ENCODE data around the gene OSBPL2. TPM values are rescaled to one million over a fixed set of nuclear protein-coding genes. Genes with fewer than 3 reads are reported as not detected.

OSBPL2 gene
- total RNA-seq, 1 experiment from 2014 or later: 49.5 TPM

- no peaks in the 10 kb centered on the region for H3K36me3 Mint-ChIP-seq
- POLR2A ChIA-PET: no interaction called here
- CTCF ChIA-PET: interaction anchor here (1.2 kb wide), 1 partner anchor 60 kb away, joined by 3 read pairs; no protein-coding TSS in a partner anchor
- no peaks in the 10 kb centered on the region for H3K9me3 Mint-ChIP-seq
- no peak overlapping the region for H3K4me3 Mint-ChIP-seq
- H3K27me3 Mint-ChIP-seq (ENCODE audit: low read depth): no peaks in the 10 kb centered on the region
- H3K27ac Mint-ChIP-seq: no peak overlapping the region
- no peak for TF ChIP-seq ZNF671 (CRISPR knock-in tag; IDR thresholded peaks at IDR 0.05)
- TF ChIP-seq HMGA2 (CRISPR knock-in tag; IDR thresholded peaks at IDR 0.05): no peak
- no peak for TF ChIP-seq FOXK1 (CRISPR knock-in tag; IDR thresholded peaks at IDR 0.05)
- TF ChIP-seq, protein P1, sequence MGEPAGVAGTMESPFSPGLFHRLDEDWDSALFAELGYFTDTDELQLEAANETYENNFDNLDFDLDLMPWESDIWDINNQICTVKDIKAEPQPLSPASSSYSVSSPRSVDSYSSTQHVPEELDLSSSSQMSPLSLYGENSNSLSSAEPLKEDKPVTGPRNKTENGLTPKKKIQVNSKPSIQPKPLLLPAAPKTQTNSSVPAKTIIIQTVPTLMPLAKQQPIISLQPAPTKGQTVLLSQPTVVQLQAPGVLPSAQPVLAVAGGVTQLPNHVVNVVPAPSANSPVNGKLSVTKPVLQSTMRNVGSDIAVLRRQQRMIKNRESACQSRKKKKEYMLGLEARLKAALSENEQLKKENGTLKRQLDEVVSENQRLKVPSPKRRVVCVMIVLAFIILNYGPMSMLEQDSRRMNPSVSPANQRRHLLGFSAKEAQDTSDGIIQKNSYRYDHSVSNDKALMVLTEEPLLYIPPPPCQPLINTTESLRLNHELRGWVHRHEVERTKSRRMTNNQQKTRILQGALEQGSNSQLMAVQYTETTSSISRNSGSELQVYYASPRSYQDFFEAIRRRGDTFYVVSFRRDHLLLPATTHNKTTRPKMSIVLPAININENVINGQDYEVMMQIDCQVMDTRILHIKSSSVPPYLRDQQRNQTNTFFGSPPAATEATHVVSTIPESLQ (CRISPR knock-in tag; IDR thresholded peaks at IDR 0.05): no peak
- TF ChIP-seq, protein P2, sequence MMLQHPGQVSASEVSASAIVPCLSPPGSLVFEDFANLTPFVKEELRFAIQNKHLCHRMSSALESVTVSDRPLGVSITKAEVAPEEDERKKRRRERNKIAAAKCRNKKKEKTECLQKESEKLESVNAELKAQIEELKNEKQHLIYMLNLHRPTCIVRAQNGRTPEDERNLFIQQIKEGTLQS (CRISPR knock-in tag; conservative IDR thresholded peaks at IDR 0.05): no peak
- TF ChIP-seq ZNF232 (CRISPR knock-in tag; IDR thresholded peaks at IDR 0.05): no peak
- TF ChIP-seq ZNF423 (CRISPR knock-in tag; IDR thresholded peaks at IDR 0.05): no peak
- no peak for TF ChIP-seq EMX1 (CRISPR knock-in tag; IDR thresholded peaks at IDR 0.05)
- TF ChIP-seq MXD4 (CRISPR knock-in tag; IDR thresholded peaks at IDR 0.05; ENCODE audit: borderline replicate concordance): no peak
- no peak for TF ChIP-seq AFF4 (CRISPR knock-in tag; IDR thresholded peaks at IDR 0.05; ENCODE audit: borderline replicate concordance)
- no peak for TF ChIP-seq TEAD4 (CRISPR knock-in tag; IDR thresholded peaks at IDR 0.05)
- TF ChIP-seq, protein P3, sequence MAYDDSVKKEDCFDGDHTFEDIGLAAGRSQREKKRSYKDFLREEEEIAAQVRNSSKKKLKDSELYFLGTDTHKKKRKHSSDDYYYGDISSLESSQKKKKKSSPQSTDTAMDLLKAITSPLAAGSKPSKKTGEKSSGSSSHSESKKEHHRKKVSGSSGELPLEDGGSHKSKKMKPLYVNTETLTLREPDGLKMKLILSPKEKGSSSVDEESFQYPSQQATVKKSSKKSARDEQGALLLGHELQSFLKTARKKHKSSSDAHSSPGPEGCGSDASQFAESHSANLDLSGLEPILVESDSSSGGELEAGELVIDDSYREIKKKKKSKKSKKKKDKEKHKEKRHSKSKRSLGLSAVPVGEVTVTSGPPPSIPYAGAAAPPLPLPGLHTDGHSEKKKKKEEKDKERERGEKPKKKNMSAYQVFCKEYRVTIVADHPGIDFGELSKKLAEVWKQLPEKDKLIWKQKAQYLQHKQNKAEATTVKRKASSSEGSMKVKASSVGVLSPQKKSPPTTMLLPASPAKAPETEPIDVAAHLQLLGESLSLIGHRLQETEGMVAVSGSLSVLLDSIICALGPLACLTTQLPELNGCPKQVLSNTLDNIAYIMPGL (CRISPR knock-in tag; IDR thresholded peaks at IDR 0.05): no peak
- TF ChIP-seq ZNF263 (CRISPR knock-in tag; IDR thresholded peaks at IDR 0.05; ENCODE audit: low read depth): no peak
- no peak for TF ChIP-seq KAT7 (CRISPR knock-in tag; IDR thresholded peaks at IDR 0.05; ENCODE audit: borderline replicate concordance)
- TF ChIP-seq TEAD1 (CRISPR knock-in tag; IDR thresholded peaks at IDR 0.05): no peak
- peaks cover 3% of the 10 kb centered on the region; the same call in 1 of the 2 replicates for H3K4me1 Mint-ChIP-seq
- no peak for DNase-seq (ENCODE audit: low spot score)
- ATAC-seq: no peak
These were observed 26.5 kb upstream of the OSBPL2 start for GRCh38 chr20:62211769-62212288.

DNA sequence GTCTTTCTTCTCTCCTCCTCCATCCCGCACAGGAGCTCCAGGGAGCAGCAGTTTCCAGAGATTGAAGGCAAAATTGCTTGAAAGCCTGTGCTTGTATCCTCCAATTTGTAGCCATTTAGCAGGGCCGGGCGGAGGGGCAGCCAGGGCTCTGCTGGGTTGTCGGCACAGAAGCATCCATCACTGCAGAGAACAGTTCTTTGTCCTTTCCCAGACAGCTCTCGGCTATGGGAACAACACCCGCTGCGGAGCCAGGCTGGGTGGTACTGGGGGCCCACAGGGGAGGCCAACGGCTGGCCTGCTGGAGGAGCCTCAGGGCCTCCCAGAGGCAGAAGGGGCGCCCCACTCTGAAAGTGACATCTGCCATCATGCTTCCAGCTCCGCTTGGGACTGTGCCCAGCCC is 26.0 kb upstream of the OSBPL2 start:
- no peaks in the 10 kb centered on the region for H3K27me3 Mint-ChIP-seq (ENCODE audit: low read depth)
- DNase-seq (ENCODE audit: low spot score): no peak
- no peaks in the 10 kb centered on the region for H3K36me3 Mint-ChIP-seq
- no peak overlapping the region for H3K27ac Mint-ChIP-seq
- peaks cover 3% of the 10 kb centered on the region; the same call in 1 of the 2 replicates for H3K4me1 Mint-ChIP-seq
- ChIA-PET POLR2A (no interaction called here), CTCF (interaction anchor here (1.2 kb wide), 1 partner anchor 60 kb away, joined by 3 read pairs; no protein-coding TSS in a partner anchor)
- H3K9me3 Mint-ChIP-seq: no peaks in the 10 kb centered on the region
- no peak overlapping the region for H3K4me3 Mint-ChIP-seq
- no peak for ATAC-seq
- TF ChIP-seq JAZF1 (CRISPR knock-in tag; IDR thresholded peaks at IDR 0.05): no peak
- TF ChIP-seq, protein P4, sequence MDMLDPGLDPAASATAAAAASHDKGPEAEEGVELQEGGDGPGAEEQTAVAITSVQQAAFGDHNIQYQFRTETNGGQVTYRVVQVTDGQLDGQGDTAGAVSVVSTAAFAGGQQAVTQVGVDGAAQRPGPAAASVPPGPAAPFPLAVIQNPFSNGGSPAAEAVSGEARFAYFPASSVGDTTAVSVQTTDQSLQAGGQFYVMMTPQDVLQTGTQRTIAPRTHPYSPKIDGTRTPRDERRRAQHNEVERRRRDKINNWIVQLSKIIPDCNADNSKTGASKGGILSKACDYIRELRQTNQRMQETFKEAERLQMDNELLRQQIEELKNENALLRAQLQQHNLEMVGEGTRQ (CRISPR knock-in tag; IDR thresholded peaks at IDR 0.05): no peak
- no peak for TF ChIP-seq ZNF671 (CRISPR knock-in tag; IDR thresholded peaks at IDR 0.05)
- TF ChIP-seq FOXK1 (CRISPR knock-in tag; IDR thresholded peaks at IDR 0.05): no peak
- no peak for TF ChIP-seq IRF2 (CRISPR knock-in tag; IDR thresholded peaks at IDR 0.05; ENCODE audit: borderline replicate concordance, low read depth)
- TF ChIP-seq TEAD4 (CRISPR knock-in tag; IDR thresholded peaks at IDR 0.05): no peak
- TF ChIP-seq, protein P5, sequence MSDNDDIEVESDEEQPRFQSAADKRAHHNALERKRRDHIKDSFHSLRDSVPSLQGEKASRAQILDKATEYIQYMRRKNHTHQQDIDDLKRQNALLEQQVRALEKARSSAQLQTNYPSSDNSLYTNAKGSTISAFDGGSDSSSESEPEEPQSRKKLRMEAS (CRISPR knock-in tag; IDR thresholded peaks at IDR 0.05): no peak
- no peak for TF ChIP-seq STAT6 (CRISPR knock-in tag; conservative IDR thresholded peaks at IDR 0.05; ENCODE audit: low read depth)
- TF ChIP-seq ELF4 (CRISPR knock-in tag; IDR thresholded peaks at IDR 0.05; ENCODE audit: low read depth): no peak
- no peak for TF ChIP-seq ETV6 (CRISPR knock-in tag; IDR thresholded peaks at IDR 0.05)
- TF ChIP-seq, protein P6, sequence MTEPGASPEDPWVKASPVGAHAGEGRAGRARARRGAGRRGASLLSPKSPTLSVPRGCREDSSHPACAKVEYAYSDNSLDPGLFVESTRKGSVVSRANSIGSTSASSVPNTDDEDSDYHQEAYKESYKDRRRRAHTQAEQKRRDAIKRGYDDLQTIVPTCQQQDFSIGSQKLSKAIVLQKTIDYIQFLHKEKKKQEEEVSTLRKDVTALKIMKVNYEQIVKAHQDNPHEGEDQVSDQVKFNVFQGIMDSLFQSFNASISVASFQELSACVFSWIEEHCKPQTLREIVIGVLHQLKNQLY (CRISPR knock-in tag; IDR thresholded peaks at IDR 0.05): no peak
- no peak for TF ChIP-seq SOX15 (CRISPR knock-in tag; IDR thresholded peaks at IDR 0.05)

Data from WTC11 (cell line).